ENCODE data around the gene TMEM150A.
"Not testable (repeated sequence)": the region's sequence is repeated elsewhere in the genome, so short reads cannot be mapped to it uniquely, and the experiment has no call there.

DNA sequence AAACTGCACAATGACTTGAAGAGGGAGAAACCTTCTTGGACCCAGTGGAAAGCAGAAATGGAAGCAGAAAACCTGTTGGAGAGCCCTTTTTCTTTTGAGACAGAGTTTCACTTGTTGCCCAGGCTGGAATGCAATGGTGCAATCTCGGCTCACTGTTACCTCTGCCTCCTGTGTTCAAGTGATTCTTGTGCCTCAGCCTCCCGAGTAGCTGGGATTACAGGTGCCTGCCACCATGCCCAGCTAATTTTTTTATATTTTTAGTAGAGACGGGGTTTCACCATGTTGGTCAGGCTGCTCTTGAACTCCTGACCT is 1.6 kb upstream of the TMEM150A start:
- TF ChIP-seq, protein P1, sequence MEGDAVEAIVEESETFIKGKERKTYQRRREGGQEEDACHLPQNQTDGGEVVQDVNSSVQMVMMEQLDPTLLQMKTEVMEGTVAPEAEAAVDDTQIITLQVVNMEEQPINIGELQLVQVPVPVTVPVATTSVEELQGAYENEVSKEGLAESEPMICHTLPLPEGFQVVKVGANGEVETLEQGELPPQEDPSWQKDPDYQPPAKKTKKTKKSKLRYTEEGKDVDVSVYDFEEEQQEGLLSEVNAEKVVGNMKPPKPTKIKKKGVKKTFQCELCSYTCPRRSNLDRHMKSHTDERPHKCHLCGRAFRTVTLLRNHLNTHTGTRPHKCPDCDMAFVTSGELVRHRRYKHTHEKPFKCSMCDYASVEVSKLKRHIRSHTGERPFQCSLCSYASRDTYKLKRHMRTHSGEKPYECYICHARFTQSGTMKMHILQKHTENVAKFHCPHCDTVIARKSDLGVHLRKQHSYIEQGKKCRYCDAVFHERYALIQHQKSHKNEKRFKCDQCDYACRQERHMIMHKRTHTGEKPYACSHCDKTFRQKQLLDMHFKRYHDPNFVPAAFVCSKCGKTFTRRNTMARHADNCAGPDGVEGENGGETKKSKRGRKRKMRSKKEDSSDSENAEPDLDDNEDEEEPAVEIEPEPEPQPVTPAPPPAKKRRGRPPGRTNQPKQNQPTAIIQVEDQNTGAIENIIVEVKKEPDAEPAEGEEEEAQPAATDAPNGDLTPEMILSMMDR (IDR thresholded peaks at IDR 0.05 in 8 of 11, conservative IDR thresholded peaks at IDR 0.05 in 3 of 11), result not testable (repeated sequence)
- TF ChIP-seq POLR2A (IDR thresholded peaks at IDR 0.05), result not testable (repeated sequence)

Data from spleen (tissue), 7 donors.